ENCODE results near the gene TCF7.

The TCF7 gene

GRCh38 chr5:134114886-134115805 is 665 bp downstream of the TCF7 start:
- no peak for DNase-seq

- no peak for DNase-seq
These were observed 1.3 kb downstream of the TCF7 start for GRCh38 chr5:134115806-134116175.

GRCh38 chr5:134116286-134116685 is 1.8 kb downstream of the TCF7 start:
- no peak for DNase-seq

- DNase-seq = no peak
These were observed 2.6 kb downstream of the TCF7 start for GRCh38 chr5:134116789-134117761.

- DNase-seq = no peak
These were observed 3.8 kb downstream of the TCF7 start for GRCh38 chr5:134118212-134118835.

GRCh38 chr5:134119720-134120119 is 5.2 kb downstream of the TCF7 start:
- DNase-seq = no peak

- no peak for DNase-seq
These were observed 6.1 kb downstream of the TCF7 start for GRCh38 chr5:134120386-134121138.

- DNase-seq = no peak
These were observed 8.0 kb downstream of the TCF7 start for GRCh38 chr5:134122530-134122929.

- no peak for DNase-seq
These were observed 8.9 kb downstream of the TCF7 start for GRCh38 chr5:134123360-134123759.

GRCh38 chr5:134124289-134125038 is 10.0 kb downstream of the TCF7 start:
- no peak for DNase-seq

- DNase-seq = no peak
These were observed 10.8 kb downstream of the TCF7 start for GRCh38 chr5:134125039-134126015.

GRCh38 chr5:134127376-134127861 is 12.9 kb downstream of the TCF7 start:
- DNase-seq = no peak

- DNase-seq = no peak
These were observed 13.6 kb downstream of the TCF7 start for GRCh38 chr5:134127988-134128647.

- DNase-seq = no peak
These were observed 14.1 kb downstream of the TCF7 start for GRCh38 chr5:134128648-134128995.

GRCh38 chr5:134129411-134130238 is 15.1 kb downstream of the TCF7 start:
- DNase-seq = no peak

- no peak for DNase-seq
These were observed 15.9 kb downstream of the TCF7 start for GRCh38 chr5:134130239-134130945.

- DNase-seq = no peak
These were observed 16.7 kb downstream of the TCF7 start for GRCh38 chr5:134131165-134131564.
